Transverse colon (tissue), 4 donors: Measurements from ENCODE around the gene ARHGEF35. TPM values are rescaled to one million over a fixed set of nuclear protein-coding genes. Genes with fewer than 3 reads are reported as not detected.
"Not testable (repeated sequence)": the region's sequence is repeated elsewhere in the genome, so short reads cannot be mapped to it uniquely, and the experiment has no call there.

Source experiments
- DNase-seq: peaks from one replicate; pipeline ENCODE4 v3.0.0-alpha.2; 2019
- H3K27ac ChIP-seq, 4 donors: fragments of 200-600 bp; sonication (generic); 2 replicates each; pipeline ENCODE4 v1.5.1; 2016 to 2018; ENCODE audit warnings: inconsistent platforms in 4 of 4
- H3K27me3 ChIP-seq: fragments of 200-600 bp; sonication (generic); 2 replicates; pipeline ENCODE4 v1.5.1; 2017; ENCODE audit warnings: inconsistent platforms
- H3K36me3 ChIP-seq, 4 donors: fragments of 200-600 bp; sonication (generic); 2 replicates each; pipeline ENCODE4 v1.5.1; 2017 to 2019; ENCODE audit warnings: inconsistent platforms in 4 of 4
- H3K4me1 ChIP-seq, 4 donors: fragments of 200-600 bp; sonication (generic); 2 replicates each; pipeline ENCODE4 v1.5.1; 2017 to 2020; ENCODE audit warnings: inconsistent platforms in 4 of 4
- H3K4me3 ChIP-seq, 4 donors: fragments of 200-600 bp; sonication (generic); 1 replicate in 1 of 4; 2 replicates in 3 of 4; pipeline versions ENCODE4 v1.5.1 to v1.6.1; 2017 to 2019; ENCODE audit warnings: inconsistent platforms in 4 of 4
- H3K9me3 ChIP-seq, 2 donors: fragments of 200-600 bp; sonication (generic); 2 replicates each; pipeline ENCODE4 v1.5.1; 2017 to 2019; ENCODE audit warnings: inconsistent platforms in 2 of 2
- EP300 ChIP-seq: sonication (generic); formaldehyde crosslinking; IDR thresholded peaks from one replicate; pipeline ENCODE4 v1.6.1; 2017; ENCODE audit warnings: antibody characterized with exemption, low read depth
- POLR2A ChIP-seq: fragments of 450-650 bp; IDR thresholded peaks from one replicate; pipeline ENCODE4 v1.6.1; 2016; ENCODE audit warnings: antibody characterized with exemption, mild to moderate bottlenecking, moderate library complexity
- POLR2AphosphoS5 ChIP-seq, 3 donors: sonication (generic); formaldehyde crosslinking; IDR thresholded peaks; one replicate each; pipeline ENCODE4 v1.6.1; 2016; ENCODE audit warnings: antibody characterized with exemption in 3 of 3
- WGBS, 2 donors: methylation state at CpG; one replicate each; pipeline ENCODE4 v1.1.5; 2018; ENCODE audit warnings: low coverage in 1 of 2; 5-methylcytosine and 5-hydroxymethylcytosine counted together
- in situ Hi-C, 4 donors: fragments of 200-750 bp; cut with MboI; loops; one replicate each; pipeline versions ENCODE4 v1.15.0 to v1.15.1; 2017; ENCODE audit warnings: low sequenced_read_pairs in 3 of 4, low pct_ligation_motif_present in 1 of 4, low pct_unique_long_range_greater_than_20kb in 1 of 4
- intact Hi-C: fragments of 100-400 bp; cut with DNase I; formaldehyde crosslinking; loops from one replicate; pipeline ENCODE4 v1.15.1; 2023; ENCODE audit warnings: low total_unique reads
- total RNA-seq, 4 donors: library from RNA; depleted of rRNA; stranded (reverse); fragments of >200 nt; gene quantifications; one replicate each; pipeline ENCODE4 v1.1.0, GENCODE V29; 2016
- TF ChIP-seq, protein P1 (sequence below), 5 experiments: fragments of 200-600 bp in 3 of 5; fragments of 450-650 bp in 2 of 5; sonication (generic) in 3 of 5; IDR thresholded peaks; 1 replicate in 2 of 5; 2 replicates in 3 of 5; pipeline ENCODE4 v1.5.1; 2016 to 2017; ENCODE audit warnings: antibody characterized with exemption in 5 of 5, inconsistent platforms in 3 of 5, mild to moderate bottlenecking in 2 of 5, moderate library complexity in 1 of 5

The ARHGEF35 gene
- total RNA-seq, 4 donors from 2014 or later: 4.6 to 29.1 (median 26.3) TPM

DNA sequence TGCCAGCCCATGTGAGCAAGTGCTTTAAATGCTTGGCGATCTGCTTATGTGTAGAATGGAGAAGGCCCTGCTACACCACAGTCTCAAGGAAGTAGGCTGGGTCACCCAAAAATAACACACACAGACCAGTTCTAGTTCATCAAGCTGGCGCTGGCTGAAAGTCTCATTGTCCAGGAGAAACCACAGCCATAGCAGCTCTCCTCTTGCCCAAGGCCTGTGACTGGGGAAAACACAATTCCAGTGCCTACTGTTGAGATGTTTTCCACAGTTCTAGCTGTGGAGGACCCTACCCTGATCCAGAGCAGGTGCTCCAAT is 16.5 kb downstream of the ARHGEF35 start:
- 100% methylated on average over 1 of the region's 2 CpGs; no CpG with 5 or more reads in 1 of the 2 donors for WGBS, 2 donors
- H3K27ac ChIP-seq, H3K9me3 ChIP-seq, DNase-seq, intact Hi-C loops, H3K4me1 ChIP-seq, H3K27me3 ChIP-seq, H3K36me3 ChIP-seq, H3K4me3 ChIP-seq: not testable (repeated sequence)
- in situ Hi-C loops: loop anchor here in 1 of 4 donors (10.0 kb wide), 1 partner anchor 216 kb away; no protein-coding TSS in a partner anchor

DNA sequence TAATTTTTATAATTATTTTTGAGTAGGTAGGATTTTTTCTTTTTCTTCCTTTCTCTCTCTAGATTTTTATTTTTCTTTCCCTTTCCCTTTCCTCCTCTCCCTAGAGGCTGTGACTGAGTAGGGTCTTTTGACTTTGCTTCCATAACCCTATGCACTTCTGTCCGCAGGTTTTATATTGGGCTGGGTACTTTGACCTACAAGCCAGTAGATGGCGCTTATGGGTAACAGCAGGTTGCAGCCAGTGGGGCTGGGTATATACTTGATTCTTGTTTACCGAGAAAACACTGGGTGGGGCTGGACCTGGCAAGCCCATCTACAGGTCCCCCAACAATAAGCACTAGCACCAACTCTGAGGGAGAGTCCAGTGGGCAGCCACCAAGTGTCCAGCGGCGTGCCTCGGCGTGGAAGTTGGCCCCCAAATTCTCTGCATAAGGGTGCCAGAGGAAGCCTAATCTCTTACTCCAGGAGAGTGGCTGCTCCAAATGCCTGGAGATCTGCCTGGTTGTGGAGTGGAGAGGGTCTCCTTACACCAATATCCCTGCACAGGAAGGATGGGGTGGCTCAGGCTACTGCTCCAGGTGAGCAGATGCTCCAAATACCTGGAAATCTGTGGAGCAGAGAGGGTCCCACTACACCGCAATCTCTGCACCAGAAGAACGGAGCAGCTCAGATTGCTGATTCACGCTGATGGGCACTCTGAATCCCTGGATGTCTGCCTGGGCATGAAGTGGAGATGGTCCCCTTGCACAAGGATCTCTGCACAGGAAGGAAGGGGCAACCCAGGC is 17.1 kb downstream of the ARHGEF35 start:
- in situ Hi-C loops: loop anchor here in 1 of 4 donors (10.0 kb wide), 1 partner anchor 216 kb away; no protein-coding TSS in a partner anchor
- no CpG with 5 or more reads among the region's 10 CpGs for WGBS, 2 donors
- TF ChIP-seq, protein P1, sequence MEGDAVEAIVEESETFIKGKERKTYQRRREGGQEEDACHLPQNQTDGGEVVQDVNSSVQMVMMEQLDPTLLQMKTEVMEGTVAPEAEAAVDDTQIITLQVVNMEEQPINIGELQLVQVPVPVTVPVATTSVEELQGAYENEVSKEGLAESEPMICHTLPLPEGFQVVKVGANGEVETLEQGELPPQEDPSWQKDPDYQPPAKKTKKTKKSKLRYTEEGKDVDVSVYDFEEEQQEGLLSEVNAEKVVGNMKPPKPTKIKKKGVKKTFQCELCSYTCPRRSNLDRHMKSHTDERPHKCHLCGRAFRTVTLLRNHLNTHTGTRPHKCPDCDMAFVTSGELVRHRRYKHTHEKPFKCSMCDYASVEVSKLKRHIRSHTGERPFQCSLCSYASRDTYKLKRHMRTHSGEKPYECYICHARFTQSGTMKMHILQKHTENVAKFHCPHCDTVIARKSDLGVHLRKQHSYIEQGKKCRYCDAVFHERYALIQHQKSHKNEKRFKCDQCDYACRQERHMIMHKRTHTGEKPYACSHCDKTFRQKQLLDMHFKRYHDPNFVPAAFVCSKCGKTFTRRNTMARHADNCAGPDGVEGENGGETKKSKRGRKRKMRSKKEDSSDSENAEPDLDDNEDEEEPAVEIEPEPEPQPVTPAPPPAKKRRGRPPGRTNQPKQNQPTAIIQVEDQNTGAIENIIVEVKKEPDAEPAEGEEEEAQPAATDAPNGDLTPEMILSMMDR (IDR thresholded peaks at IDR 0.05): peak; percentile 22 to 71 (median 51)
- H3K27me3 ChIP-seq, H3K36me3 ChIP-seq, intact Hi-C loops, H3K9me3 ChIP-seq, H3K4me1 ChIP-seq, H3K27ac ChIP-seq, H3K4me3 ChIP-seq: not testable (repeated sequence)
- peak; percentile 13 for DNase-seq

DNA sequence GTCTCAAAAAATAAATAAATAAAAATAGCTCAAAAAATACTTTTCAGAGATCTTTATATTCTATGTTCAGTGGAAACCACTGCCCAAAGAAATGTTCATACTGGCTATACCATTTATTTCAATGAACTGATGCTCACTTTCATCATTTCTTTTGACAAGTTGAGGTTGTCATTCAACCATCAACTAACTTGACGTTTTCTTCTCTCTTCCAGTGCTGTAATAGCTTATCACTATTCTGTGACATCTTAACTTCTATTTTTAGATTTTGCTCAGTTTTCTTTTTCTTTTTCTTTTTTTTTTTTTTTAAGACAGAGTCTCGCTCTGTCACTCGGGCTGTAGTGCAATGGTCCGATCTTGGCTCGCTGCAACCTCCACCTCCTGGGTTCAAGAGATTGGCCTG is 21.0 kb downstream of the ARHGEF35 start:
- intact Hi-C loops: no loop called here
- H3K27me3 ChIP-seq: no peaks in the 10 kb centered on the region
- in situ Hi-C loops: loop anchor here in 3 of 4 donors (5.0 to 25.0 kb wide), 3 partner anchors 213 to 223 kb away; no protein-coding TSS in a partner anchor
- no peak for TF ChIP-seq POLR2AphosphoS5 (IDR thresholded peaks at IDR 0.05)
- no peak for TF ChIP-seq EP300
- no peak for TF ChIP-seq POLR2A
- TF ChIP-seq, protein P1 (IDR thresholded peaks at IDR 0.05): no peak
- H3K27ac ChIP-seq: no peak overlapping the region
- WGBS, 2 donors: 87 to 94% methylated on average over 5 of the region's 5 CpGs
- no peaks in the 10 kb centered on the region for H3K4me1 ChIP-seq
- no peak for DNase-seq
- H3K4me3 ChIP-seq: no peak overlapping the region
- no peaks in the 10 kb centered on the region for H3K36me3 ChIP-seq
- no peaks in the 10 kb centered on the region for H3K9me3 ChIP-seq

DNA sequence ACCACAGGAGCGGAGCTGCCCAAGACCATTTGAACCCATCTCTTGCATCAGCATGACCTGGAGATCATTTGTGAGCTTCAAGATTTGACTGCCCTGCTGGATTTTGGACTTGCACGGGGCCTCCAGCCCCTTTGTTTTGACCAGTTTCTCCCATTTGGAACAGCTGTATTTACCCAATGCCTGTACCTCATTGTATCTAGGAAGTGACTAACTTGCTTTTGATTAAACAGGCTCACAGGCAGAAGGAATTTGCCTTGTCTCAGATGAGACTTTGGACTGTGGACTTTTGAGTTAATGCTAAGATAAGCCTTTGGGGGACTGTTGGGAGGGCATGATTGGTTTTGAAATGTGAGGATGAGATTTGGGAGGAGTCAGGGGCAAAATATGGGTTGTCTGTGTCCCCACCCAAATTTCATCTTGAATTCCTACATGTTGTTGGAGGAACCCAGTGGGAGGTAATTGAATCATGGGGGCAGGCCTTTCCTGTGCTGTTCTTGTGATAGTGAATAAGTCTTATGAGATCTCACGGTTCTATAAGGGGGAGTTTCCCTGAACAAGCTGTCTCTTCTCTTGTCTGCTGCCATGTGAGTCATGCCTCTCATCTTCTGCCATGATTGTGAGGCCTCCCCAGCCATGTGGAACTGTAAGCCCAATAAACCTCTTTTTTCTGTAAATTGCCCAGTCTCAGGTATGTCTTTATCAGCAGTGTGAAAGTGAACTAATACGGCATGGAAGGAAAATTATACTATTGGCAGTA is 23.9 kb downstream of the ARHGEF35 start:
- H3K27ac ChIP-seq, H3K4me3 ChIP-seq, intact Hi-C loops, H3K4me1 ChIP-seq, H3K9me3 ChIP-seq, H3K36me3 ChIP-seq, H3K27me3 ChIP-seq, DNase-seq: not testable (repeated sequence)
- in situ Hi-C loops: loop anchor here in 3 of 4 donors (5.0 to 25.0 kb wide), 3 partner anchors 216 to 226 kb away; no protein-coding TSS in a partner anchor
- WGBS, 2 donors: 78 to 79% methylated on average over 2 to 4 of the region's 4 CpGs

DNA sequence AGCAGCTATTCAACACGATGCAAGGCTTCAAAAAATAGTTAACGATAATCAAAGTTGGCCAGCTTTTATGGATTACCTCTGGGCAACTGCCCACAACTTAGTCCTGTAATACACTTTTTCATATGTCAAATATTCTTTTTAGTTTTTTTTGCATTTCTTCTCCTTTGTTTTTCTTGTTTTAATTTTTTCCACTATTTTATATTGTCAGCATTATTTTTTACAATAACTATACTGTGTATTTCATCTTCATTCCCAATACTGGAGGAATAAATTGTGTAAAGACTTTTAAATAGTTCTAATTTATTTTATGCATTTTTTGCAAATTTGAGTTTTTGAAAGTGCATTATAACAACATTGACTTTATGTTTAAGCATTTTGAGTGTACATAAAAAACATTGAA is 30.8 kb downstream of the ARHGEF35 start:
- WGBS, 2 donors: 73 to 88% methylated on average over 2 of the region's 2 CpGs
- Histone ChIP-seq H3K9me3 (no peaks in the 10 kb centered on the region), H3K4me3 (no peak overlapping the region), H3K36me3 (no peaks in the 10 kb centered on the region), H3K27ac (no peak overlapping the region), H3K27me3 (no peaks in the 10 kb centered on the region), H3K4me1 (no peaks in the 10 kb centered on the region)
- DNase-seq: no peak
- in situ Hi-C loops (loop anchor here in 1 of 4 donors (25.0 kb wide), 1 partner anchor 223 kb away; no protein-coding TSS in a partner anchor), intact Hi-C loops (no loop called here)
- TF ChIP-seq POLR2A: no peak
- TF ChIP-seq POLR2AphosphoS5 (IDR thresholded peaks at IDR 0.05): no peak
- TF ChIP-seq, protein P1 (IDR thresholded peaks at IDR 0.05): no peak
- TF ChIP-seq EP300: no peak
